Transverse colon (tissue), 4 donors: Measurements from ENCODE around the gene ANXA2R. TPM values are rescaled to one million over a fixed set of nuclear protein-coding genes. Genes with fewer than 3 reads are reported as not detected.

ENCODE experiments used
- DNase-seq: peaks from one replicate; pipeline ENCODE4 v3.0.0-alpha.2; 2019
- H3K27ac ChIP-seq, 4 donors: fragments of 200-600 bp; sonication (generic); 2 replicates each; pipeline ENCODE4 v1.5.1; 2016 to 2018; ENCODE audit warnings: inconsistent platforms in 4 of 4
- H3K27me3 ChIP-seq: fragments of 200-600 bp; sonication (generic); 2 replicates; pipeline ENCODE4 v1.5.1; 2017; ENCODE audit warnings: inconsistent platforms
- H3K36me3 ChIP-seq, 4 donors: fragments of 200-600 bp; sonication (generic); 2 replicates each; pipeline ENCODE4 v1.5.1; 2017 to 2019; ENCODE audit warnings: inconsistent platforms in 4 of 4
- H3K4me1 ChIP-seq, 4 donors: fragments of 200-600 bp; sonication (generic); 2 replicates each; pipeline ENCODE4 v1.5.1; 2017 to 2020; ENCODE audit warnings: inconsistent platforms in 4 of 4
- H3K4me3 ChIP-seq, 4 donors: fragments of 200-600 bp; sonication (generic); 1 replicate in 1 of 4; 2 replicates in 3 of 4; pipeline versions ENCODE4 v1.5.1 to v1.6.1; 2017 to 2019; ENCODE audit warnings: inconsistent platforms in 4 of 4
- H3K9me3 ChIP-seq, 2 donors: fragments of 200-600 bp; sonication (generic); 2 replicates each; pipeline ENCODE4 v1.5.1; 2017 to 2019; ENCODE audit warnings: inconsistent platforms in 2 of 2
- EP300 ChIP-seq: sonication (generic); formaldehyde crosslinking; IDR thresholded peaks from one replicate; pipeline ENCODE4 v1.6.1; 2017; ENCODE audit warnings: antibody characterized with exemption, low read depth
- POLR2A ChIP-seq: fragments of 450-650 bp; IDR thresholded peaks from one replicate; pipeline ENCODE4 v1.6.1; 2016; ENCODE audit warnings: antibody characterized with exemption, mild to moderate bottlenecking, moderate library complexity
- POLR2AphosphoS5 ChIP-seq, 3 donors: sonication (generic); formaldehyde crosslinking; IDR thresholded peaks; one replicate each; pipeline ENCODE4 v1.6.1; 2016; ENCODE audit warnings: antibody characterized with exemption in 3 of 3
- WGBS, 2 donors: methylation state at CpG; one replicate each; pipeline ENCODE4 v1.1.5; 2018; ENCODE audit warnings: low coverage in 1 of 2; 5-methylcytosine and 5-hydroxymethylcytosine counted together
- in situ Hi-C, 4 donors: fragments of 200-750 bp; cut with MboI; loops; one replicate each; pipeline versions ENCODE4 v1.15.0 to v1.15.1; 2017; ENCODE audit warnings: low sequenced_read_pairs in 3 of 4, low pct_ligation_motif_present in 1 of 4, low pct_unique_long_range_greater_than_20kb in 1 of 4
- intact Hi-C: fragments of 100-400 bp; cut with DNase I; formaldehyde crosslinking; loops from one replicate; pipeline ENCODE4 v1.15.1; 2023; ENCODE audit warnings: low total_unique reads
- total RNA-seq, 4 donors: library from RNA; depleted of rRNA; stranded (reverse); fragments of >200 nt; gene quantifications; one replicate each; pipeline ENCODE4 v1.1.0, GENCODE V29; 2016
- TF ChIP-seq, protein P1 (sequence below), 5 experiments: fragments of 200-600 bp in 3 of 5; fragments of 450-650 bp in 2 of 5; sonication (generic) in 3 of 5; IDR thresholded peaks; 1 replicate in 2 of 5; 2 replicates in 3 of 5; pipeline ENCODE4 v1.5.1; 2016 to 2017; ENCODE audit warnings: antibody characterized with exemption in 5 of 5, inconsistent platforms in 3 of 5, mild to moderate bottlenecking in 2 of 5, moderate library complexity in 1 of 5

Gene ANXA2R
- total RNA-seq, 4 donors from 2014 or later = 0.75 to 4.4 (median 2.0) TPM

DNA sequence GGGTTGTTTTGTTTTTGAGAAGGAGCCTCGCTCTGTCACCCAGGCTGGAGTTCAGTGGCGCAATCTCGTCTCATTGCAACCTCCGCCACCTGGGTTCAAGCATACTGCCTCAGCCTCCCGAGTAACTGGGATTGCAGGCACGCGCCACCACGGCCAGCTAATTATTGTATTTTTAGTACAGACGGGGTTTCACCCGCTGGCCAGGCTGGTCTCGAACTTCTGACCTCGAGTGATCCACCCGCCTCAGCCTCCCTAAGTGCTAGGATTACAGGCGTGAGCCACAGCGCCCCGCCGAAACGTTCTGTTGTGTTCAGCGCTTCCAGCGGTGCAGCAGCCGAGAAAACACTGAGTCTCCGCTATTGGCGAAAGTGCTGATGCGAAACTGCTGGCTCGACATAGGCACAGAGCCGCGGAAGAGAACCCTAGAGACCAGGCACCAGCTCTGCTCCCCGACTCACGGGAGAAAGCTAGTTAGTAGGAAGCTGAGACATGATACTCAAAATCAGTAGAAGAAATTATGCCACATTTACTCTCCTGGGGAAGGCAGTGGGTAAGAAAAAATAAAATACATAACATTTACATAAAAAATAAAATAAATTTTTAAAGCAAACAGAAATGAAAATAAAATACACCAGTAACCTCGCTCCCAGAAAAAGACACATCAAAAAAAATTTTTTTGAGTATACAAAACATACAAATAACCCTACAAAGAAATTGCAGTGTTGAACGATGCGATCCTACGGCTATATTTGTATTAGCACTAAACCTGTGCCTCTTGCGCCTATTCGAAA, 31.6 kb downstream of the ANXA2R start:
- intact Hi-C loops (no loop called here), in situ Hi-C loops (loop anchor here in 1 of 4 donors (10.0 kb wide), 1 partner anchor 54 kb away; no protein-coding TSS in a partner anchor)
- H3K9me3 ChIP-seq = no peaks in the 10 kb centered on the region
- H3K27ac ChIP-seq = peak overlapping the region; percentile 87 to 92 (median 90)
- H3K27me3 ChIP-seq = peaks cover 53% of the 10 kb centered on the region
- peak; percentile 94 for DNase-seq
- WGBS, 2 donors = 3 to 11% methylated on average over 8 to 35 of the region's 35 CpGs
- no peaks in the 10 kb centered on the region for H3K36me3 ChIP-seq
- peak overlapping the region; percentile 16 to 59 (median 38) for H3K4me3 ChIP-seq
- H3K4me1 ChIP-seq = peaks cover 0 to 15% (median 4%) of the 10 kb centered on the region in 4 donors
- TF ChIP-seq POLR2AphosphoS5 (IDR thresholded peaks at IDR 0.05) (peak; percentile 72 to 94 (median 94)), POLR2A (peak; percentile 86), EP300 (no peak)
- TF ChIP-seq, protein P1, sequence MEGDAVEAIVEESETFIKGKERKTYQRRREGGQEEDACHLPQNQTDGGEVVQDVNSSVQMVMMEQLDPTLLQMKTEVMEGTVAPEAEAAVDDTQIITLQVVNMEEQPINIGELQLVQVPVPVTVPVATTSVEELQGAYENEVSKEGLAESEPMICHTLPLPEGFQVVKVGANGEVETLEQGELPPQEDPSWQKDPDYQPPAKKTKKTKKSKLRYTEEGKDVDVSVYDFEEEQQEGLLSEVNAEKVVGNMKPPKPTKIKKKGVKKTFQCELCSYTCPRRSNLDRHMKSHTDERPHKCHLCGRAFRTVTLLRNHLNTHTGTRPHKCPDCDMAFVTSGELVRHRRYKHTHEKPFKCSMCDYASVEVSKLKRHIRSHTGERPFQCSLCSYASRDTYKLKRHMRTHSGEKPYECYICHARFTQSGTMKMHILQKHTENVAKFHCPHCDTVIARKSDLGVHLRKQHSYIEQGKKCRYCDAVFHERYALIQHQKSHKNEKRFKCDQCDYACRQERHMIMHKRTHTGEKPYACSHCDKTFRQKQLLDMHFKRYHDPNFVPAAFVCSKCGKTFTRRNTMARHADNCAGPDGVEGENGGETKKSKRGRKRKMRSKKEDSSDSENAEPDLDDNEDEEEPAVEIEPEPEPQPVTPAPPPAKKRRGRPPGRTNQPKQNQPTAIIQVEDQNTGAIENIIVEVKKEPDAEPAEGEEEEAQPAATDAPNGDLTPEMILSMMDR (IDR thresholded peaks at IDR 0.05) = no peak

DNA sequence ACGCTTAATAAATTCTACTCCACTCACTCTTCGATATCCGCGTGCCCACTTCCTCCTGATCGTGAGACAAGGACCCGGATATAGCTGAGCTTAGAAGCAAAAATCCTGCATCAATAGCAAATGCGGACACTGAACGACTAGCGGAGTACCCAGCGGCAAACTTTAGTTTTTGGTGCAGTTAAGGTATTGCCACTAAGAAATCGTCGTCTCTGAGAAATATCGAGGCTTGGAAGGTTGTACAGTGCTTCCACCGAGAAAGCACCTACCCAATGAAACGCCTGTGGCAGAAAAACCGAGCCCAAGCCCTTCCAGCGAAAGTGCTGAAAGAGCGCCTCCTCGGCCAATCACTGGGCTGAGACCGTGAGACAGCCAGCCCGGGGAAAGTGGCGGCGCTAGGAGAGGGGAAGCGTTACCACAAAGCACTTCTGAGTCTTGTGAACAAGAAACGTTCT, 32.2 kb downstream of the ANXA2R start:
- H3K27ac ChIP-seq = peak overlapping the region; percentile 87 to 92 (median 90)
- WGBS, 2 donors = 0% methylated on average over 9 to 25 of the region's 25 CpGs

DNA sequence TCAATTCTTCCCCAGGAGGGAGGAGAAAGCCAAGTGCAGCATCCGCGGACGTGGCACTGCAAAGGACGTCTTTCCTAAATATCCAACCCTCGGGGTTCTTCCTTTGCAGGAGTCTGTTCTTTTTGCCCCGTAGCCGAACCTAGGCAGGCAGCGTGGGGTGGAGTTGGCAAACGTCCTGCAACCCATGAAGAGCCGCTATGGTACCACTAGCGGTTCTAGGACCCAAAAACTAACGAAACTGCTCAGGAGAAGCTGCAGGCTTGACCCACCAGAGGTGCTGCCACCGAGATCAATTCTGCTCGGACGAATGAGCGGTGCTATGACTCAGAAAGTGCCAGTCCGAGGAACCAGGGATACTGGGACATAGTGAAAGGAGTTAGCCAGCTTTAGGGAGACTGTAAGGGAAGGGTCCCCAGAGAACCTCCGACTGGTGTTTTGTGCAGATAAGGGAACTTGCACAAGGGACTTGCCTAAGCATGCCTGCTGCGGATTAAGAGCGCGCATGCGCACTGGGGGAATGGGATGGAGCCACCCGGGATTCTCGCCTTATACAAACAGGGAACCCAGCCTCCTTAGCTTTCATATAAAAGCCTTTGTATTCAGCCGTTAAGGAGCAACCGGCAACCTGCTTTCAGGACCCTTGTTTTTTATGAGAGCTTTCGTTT, 32.7 kb downstream of the ANXA2R start:
- Histone ChIP-seq H3K9me3 (no peaks in the 10 kb centered on the region), H3K4me1 (peaks cover 0 to 15% (median 4%) of the 10 kb centered on the region in 4 donors), H3K27me3 (peaks cover 64% of the 10 kb centered on the region), H3K4me3 (peak overlapping the region; percentile 9 to 59 (median 38)), H3K36me3 (no peaks in the 10 kb centered on the region), H3K27ac (peak overlapping the region; percentile 87 to 92 (median 90))
- 0 to 10% methylated on average over 1 to 27 of the region's 27 CpGs for WGBS, 2 donors
- DNase-seq = peak; percentile 84
- intact Hi-C loops (no loop called here), in situ Hi-C loops (loop anchor here in 1 of 4 donors (10.0 kb wide), 1 partner anchor 53 kb away; no protein-coding TSS in a partner anchor)
- no peak for TF ChIP-seq EP300
- TF ChIP-seq, protein P1 (IDR thresholded peaks at IDR 0.05) = no peak
- TF ChIP-seq POLR2A = no peak
- peak in 1 of 3 donors; percentile 4 for TF ChIP-seq POLR2AphosphoS5 (IDR thresholded peaks at IDR 0.05)

More for the DNA sequence above, 32.2 kb downstream of the ANXA2R start:
- no peaks in the 10 kb centered on the region for H3K9me3 ChIP-seq
- in situ Hi-C loops = loop anchor here in 1 of 4 donors (10.0 kb wide), 1 partner anchor 53 kb away; no protein-coding TSS in a partner anchor
- peak overlapping the region; percentile 7 to 59 (median 38) for H3K4me3 ChIP-seq
- no peaks in the 10 kb centered on the region for H3K36me3 ChIP-seq
- H3K4me1 ChIP-seq = peaks cover 0 to 15% (median 4%) of the 10 kb centered on the region in 4 donors
- H3K27me3 ChIP-seq = peaks cover 58% of the 10 kb centered on the region
- peak; percentile 80 for DNase-seq
- TF ChIP-seq, protein P1 (IDR thresholded peaks at IDR 0.05) = no peak
- peak in 2 of 3 donors; percentile 24 to 56 for TF ChIP-seq POLR2AphosphoS5 (IDR thresholded peaks at IDR 0.05)
- peak; percentile 37 for TF ChIP-seq POLR2A
- no peak for TF ChIP-seq EP300
- intact Hi-C loops = no loop called here
